Activated naive CD4-positive, alpha-beta T cell treated with anti-CD3 and anti-CD28 coated beads for 36 hours (primary cell): ENCODE data around the gene STK32C. TPM values are rescaled to one million over a fixed set of nuclear protein-coding genes. Genes with fewer than 3 reads are reported as not detected.

Experiments
- CTCF ChIA-PET: fragments of 350-600 bp; sonication (Branson Sonifier 250); formaldehyde crosslinking; loops from one replicate; lab custom pipeline; 2021; ENCODE audit warnings: antibody characterized with exemption; lab: Charles Lee
- DNase-seq: peaks from one replicate; pipeline ENCODE4 v3.0.0-alpha.2; 2020
- H3K27ac Mint-ChIP-seq: one replicate; pipeline ENCODE4 v1.8.0; 2021; ENCODE audit warnings: mild to moderate bottlenecking, mixed read lengths
- H3K27me3 Mint-ChIP-seq: one replicate; pipeline ENCODE4 v1.8.0; 2021; ENCODE audit warnings: low read depth, mixed read lengths
- H3K36me3 Mint-ChIP-seq: one replicate; pipeline ENCODE4 v1.8.0; 2021; ENCODE audit warnings: low read depth, mixed read lengths
- H3K4me1 Mint-ChIP-seq: one replicate; pipeline ENCODE4 v1.8.0; 2021; ENCODE audit warnings: low read depth, mixed read lengths
- H3K4me3 Mint-ChIP-seq: one replicate; pipeline ENCODE4 v1.8.0; 2021; ENCODE audit warnings: mild to moderate bottlenecking, moderate library complexity, mixed read lengths
- H3K9me3 Mint-ChIP-seq: one replicate; pipeline ENCODE4 v1.8.0; 2021; ENCODE audit warnings: mixed read lengths
- intact Hi-C: fragments of 100-400 bp; cut with micrococcal nuclease; formaldehyde crosslinking; loops from one replicate; pipeline ENCODE4 v1.15.1; 2023
- total RNA-seq, 2 experiments: library from RNA; stranded (reverse); gene quantifications; one replicate each; pipeline ENCODE4 v1.2.3, GENCODE V29; 2021

Gene STK32C
- total RNA-seq, 2 experiments from 2014 or later = 16.5 to 16.6 TPM

DNA sequence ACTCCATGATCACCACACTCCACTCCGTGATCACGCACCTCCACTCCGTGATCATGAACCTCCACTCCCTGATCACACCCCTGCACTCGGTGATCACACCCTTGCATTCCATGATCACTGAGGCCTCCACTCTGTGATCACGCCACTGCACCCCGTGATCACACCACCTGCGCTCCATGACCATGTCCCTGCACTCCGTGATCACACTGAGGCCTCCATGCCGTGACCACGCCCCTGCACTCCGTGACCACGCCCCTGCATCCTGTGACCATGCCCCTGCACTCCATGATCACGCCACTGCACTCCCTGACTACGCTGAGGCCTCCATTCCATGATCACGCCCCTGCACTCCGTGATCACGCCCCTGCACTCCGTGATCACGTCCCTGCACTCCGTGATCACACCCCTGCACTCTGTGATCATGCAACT is 27.1 kb downstream of the STK32C start:
- H3K36me3 Mint-ChIP-seq = no peaks in the 10 kb centered on the region
- CTCF ChIA-PET = no interaction called here
- no peak overlapping the region for H3K27ac Mint-ChIP-seq
- no peak for DNase-seq
- peaks cover 2% of the 10 kb centered on the region for H3K4me1 Mint-ChIP-seq
- H3K27me3 Mint-ChIP-seq = no peaks in the 10 kb centered on the region
- no peak overlapping the region for H3K4me3 Mint-ChIP-seq
- intact Hi-C loops = no loop called here
- no peaks in the 10 kb centered on the region for H3K9me3 Mint-ChIP-seq

DNA sequence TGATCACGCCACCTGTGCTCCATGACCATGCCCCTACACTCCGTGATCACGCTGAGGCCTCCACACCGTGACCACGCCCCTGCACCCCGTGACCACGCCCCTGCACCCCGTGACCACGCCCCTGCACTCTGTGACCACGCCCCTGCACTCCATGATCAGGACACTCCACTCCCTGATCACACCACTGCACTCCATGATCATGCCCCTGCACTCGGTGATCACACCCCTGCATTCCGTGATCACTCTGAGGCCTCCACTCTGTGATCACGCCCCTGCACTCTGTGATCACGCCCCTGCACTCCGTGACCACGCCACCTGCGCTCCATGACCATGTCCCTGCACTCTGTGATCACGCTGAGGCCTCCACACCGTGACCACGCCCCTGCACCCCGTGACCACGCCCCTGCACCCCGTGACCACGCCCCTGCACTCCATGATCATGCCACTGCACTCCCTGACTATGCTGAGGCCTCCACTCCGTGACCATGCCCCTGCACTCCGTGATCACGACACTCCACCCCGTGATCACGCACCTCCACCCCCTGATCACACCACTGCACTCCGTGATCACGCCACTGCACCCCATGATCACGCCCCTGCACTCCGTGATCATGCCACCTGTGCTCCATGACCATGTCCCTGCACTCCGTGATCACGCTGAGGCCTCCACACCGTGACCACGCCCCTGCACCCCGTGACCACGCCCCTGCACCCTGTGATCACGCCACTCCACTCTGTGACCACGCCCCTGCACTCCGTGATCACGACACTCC is 27.7 kb downstream of the STK32C start:
- Mint-ChIP-seq H3K36me3 (no peaks in the 10 kb centered on the region), H3K27me3 (no peaks in the 10 kb centered on the region), H3K9me3 (no peaks in the 10 kb centered on the region), H3K4me1 (peaks cover 2% of the 10 kb centered on the region), H3K4me3 (no peak overlapping the region), H3K27ac (no peak overlapping the region)
- CTCF ChIA-PET = no interaction called here
- DNase-seq = no peak
- intact Hi-C loops = no loop called here

DNA sequence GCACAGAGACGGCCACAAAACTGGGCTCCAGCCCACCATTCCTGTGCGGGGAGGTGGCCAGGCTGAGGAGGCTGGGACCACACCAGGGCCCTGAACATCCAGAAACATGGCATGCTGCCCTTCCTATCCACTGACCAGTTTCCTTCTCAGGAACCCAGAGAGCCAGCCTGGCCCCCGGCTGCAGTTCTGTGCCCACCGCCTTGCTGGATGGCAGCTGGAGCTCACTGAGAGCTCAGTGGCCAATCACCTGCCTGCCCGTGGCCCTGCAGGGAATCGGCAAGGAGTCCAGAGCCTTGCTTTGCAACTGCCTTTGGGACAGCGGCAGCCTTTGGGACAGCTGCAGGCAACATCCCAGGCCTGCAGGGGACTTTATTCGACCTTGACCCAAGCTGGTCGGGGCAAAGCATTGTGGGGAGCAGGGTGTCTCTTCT is 30.4 kb downstream of the STK32C start:
- Mint-ChIP-seq H3K4me3 (no peak overlapping the region), H3K4me1 (peaks cover 2% of the 10 kb centered on the region), H3K9me3 (no peaks in the 10 kb centered on the region), H3K27ac (no peak overlapping the region), H3K27me3 (no peaks in the 10 kb centered on the region), H3K36me3 (no peaks in the 10 kb centered on the region)
- CTCF ChIA-PET = no interaction called here
- no peak for DNase-seq
- intact Hi-C loops = no loop called here

DNA sequence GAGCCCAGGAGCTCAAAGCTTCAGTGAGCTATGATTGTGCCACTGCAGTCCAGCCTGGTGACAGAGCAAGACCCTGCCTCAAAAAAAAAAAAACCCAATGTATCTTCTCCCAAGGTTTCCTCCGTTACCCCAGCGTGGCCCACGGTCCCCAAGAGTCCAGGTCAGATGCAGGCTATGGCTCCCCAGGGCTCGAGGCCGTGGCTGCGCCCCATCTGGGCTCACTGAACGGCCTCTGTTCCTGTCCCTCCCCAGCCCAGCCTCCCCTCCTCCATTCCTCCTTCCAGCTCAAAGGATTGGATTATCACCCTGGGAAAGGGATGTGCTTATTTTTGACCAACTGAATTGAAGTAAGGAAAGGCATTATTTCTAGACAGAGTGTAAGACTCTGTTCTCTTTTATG is 31.0 kb downstream of the STK32C start:
- Mint-ChIP-seq H3K4me1 (peaks cover 2% of the 10 kb centered on the region), H3K36me3 (no peaks in the 10 kb centered on the region), H3K9me3 (no peaks in the 10 kb centered on the region), H3K27me3 (no peaks in the 10 kb centered on the region), H3K27ac (no peak overlapping the region), H3K4me3 (no peak overlapping the region)
- DNase-seq = no peak
- intact Hi-C loops = no loop called here
- CTCF ChIA-PET = interaction anchor here (0.7 kb wide), 1 partner anchor 75 kb away, joined by 3 read pairs; no protein-coding TSS in a partner anchor

DNA sequence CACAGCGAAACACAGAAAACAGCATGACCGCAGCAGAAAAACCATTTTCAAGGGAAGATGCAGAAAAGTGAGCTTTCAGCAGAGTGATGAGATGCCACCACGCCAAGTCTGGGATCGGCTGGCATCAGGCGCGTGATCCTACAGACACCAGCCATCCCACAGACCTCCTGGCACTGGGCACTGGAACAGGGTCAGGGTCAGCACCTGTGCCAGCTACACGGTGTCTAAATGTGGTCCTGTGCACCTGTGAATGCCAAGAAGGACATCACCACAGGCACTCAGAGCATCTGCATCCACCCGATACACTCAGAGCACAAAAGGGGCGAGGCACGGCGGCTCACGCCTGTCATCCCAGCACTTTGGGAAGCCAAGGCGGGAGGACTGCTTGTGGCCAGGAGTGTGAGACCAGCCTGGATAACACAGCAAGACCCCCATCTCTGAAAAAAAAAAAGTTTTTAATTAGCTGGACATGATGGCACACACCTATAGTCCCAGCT is 31.5 kb downstream of the STK32C start:
- no peak for DNase-seq
- H3K4me3 Mint-ChIP-seq = no peak overlapping the region
- peaks cover 2% of the 10 kb centered on the region for H3K4me1 Mint-ChIP-seq
- no peaks in the 10 kb centered on the region for H3K9me3 Mint-ChIP-seq
- CTCF ChIA-PET = interaction anchor here (0.7 kb wide), 1 partner anchor 75 kb away, joined by 3 read pairs; no protein-coding TSS in a partner anchor
- intact Hi-C loops = no loop called here
- no peaks in the 10 kb centered on the region for H3K27me3 Mint-ChIP-seq
- H3K36me3 Mint-ChIP-seq = no peaks in the 10 kb centered on the region
- no peak overlapping the region for H3K27ac Mint-ChIP-seq

DNA sequence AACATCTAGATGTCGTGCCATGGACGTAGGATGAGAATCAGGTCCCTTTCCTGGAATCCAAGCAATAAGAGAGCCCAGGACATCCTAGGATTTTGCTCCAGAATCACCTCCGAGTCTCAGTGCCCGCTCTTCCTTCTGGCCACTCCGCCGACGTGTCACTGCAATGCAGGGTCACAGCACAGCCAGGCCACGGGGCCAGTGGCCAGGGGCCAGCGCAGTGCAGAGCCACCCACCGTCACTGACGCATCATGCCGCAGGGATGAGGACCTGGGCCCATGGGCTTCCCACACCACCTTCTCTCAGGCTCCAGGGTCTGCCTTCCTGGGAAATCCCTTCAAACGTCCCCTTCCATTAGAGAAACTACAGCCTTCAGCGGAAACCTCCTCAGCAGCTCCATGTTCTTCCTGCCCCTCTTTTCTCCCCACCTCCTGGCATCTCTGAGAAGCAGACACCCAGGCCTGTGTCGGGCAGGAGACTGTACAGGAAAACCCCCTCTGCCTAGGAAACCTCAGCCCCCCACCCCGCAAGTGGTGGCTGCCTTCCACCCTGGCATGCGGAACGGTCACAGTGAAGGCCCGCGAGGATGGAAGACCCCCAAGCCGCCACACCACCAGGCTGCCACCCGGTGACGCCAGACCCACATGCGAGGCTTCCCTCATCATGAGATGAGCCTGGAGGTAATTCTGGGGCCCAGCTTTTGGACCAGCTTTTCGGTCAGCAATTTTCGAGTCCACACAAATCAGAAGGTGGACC is 32.1 kb downstream of the STK32C start:
- H3K4me1 Mint-ChIP-seq = peaks cover 2% of the 10 kb centered on the region

DNA sequence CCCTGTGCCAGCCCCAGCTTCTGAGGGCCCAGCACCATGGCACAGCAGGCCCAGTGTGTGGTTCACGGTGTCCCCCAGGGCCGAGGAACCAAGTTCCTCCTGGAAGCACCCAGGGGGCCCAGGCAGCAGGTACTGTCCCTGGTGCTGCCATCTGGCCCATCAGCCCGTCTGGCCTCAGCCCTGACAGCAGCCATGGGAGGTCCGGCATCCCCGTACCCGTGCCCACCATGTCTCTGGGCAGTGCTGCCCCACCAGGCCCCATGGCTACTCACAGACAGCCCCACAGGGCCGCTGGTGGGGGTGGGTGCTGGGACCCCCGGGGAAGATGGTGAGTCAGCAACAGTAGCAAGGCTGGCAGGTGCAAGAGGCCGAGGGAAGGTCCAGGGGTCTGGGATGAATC is 32.8 kb downstream of the STK32C start:
- peaks cover 2% of the 10 kb centered on the region for H3K4me1 Mint-ChIP-seq
- H3K27me3 Mint-ChIP-seq = no peaks in the 10 kb centered on the region
- no peaks in the 10 kb centered on the region for H3K36me3 Mint-ChIP-seq
- CTCF ChIA-PET = no interaction called here
- no peak overlapping the region for H3K4me3 Mint-ChIP-seq
- no peak for DNase-seq
- H3K27ac Mint-ChIP-seq = no peak overlapping the region
- intact Hi-C loops = no loop called here
- H3K9me3 Mint-ChIP-seq = no peaks in the 10 kb centered on the region

More for the DNA sequence above, 32.1 kb downstream of the STK32C start:
- Mint-ChIP-seq H3K36me3 (no peaks in the 10 kb centered on the region), H3K9me3 (no peaks in the 10 kb centered on the region), H3K27ac (no peak overlapping the region), H3K27me3 (no peaks in the 10 kb centered on the region), H3K4me3 (no peak overlapping the region)
- CTCF ChIA-PET = no interaction called here
- DNase-seq = no peak
- intact Hi-C loops = no loop called here

DNA sequence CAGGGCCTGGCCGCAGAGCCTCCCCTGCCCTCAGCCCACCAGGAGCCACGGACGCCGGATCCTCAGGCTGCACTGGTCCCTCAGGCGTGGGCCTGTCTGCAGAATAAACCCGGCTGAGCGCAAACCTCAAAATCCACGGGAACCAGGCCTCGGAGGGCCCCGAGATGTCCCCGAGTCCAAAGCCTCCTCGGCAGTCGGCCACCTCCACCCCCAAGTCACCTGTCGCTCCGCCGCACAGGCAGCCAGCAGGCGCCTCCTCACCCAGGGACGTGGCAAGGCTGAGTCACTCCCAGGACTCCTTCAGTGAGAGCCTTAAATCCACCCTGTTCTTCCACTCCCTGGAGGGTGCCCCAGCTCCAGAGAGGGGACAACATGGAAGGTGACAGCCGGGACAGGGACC is 33.2 kb downstream of the STK32C start:
- intact Hi-C loops = no loop called here
- Mint-ChIP-seq H3K4me1 (peaks cover under 1% of the 10 kb centered on the region), H3K4me3 (no peak overlapping the region), H3K27ac (no peak overlapping the region), H3K27me3 (no peaks in the 10 kb centered on the region), H3K9me3 (no peaks in the 10 kb centered on the region), H3K36me3 (no peaks in the 10 kb centered on the region)
- CTCF ChIA-PET = no interaction called here
- DNase-seq = no peak

DNA sequence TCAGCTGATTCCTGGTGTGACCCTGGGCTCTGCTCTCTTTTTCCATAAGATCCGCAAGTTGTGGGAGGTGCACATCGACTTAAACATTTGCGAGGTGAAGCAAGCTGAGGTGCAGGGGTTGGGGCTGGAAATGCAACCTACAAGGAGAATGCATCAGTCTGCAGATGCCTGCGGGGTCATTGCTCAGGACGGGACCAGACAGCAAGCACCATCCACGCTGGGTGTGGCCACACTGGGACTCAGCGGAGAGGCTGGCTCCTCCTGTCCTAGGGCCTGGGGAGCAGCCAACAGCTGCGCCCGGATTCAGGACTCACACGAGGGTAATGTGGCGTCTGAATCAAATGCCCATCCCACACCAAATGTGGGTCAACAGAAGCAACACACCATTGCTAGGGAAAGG is 33.8 kb downstream of the STK32C start:
- DNase-seq = no peak
- Mint-ChIP-seq H3K27ac (no peak overlapping the region), H3K4me1 (no peaks in the 10 kb centered on the region), H3K36me3 (no peaks in the 10 kb centered on the region), H3K9me3 (no peaks in the 10 kb centered on the region), H3K4me3 (no peak overlapping the region), H3K27me3 (no peaks in the 10 kb centered on the region)
- intact Hi-C loops = no loop called here
- CTCF ChIA-PET = no interaction called here

DNA sequence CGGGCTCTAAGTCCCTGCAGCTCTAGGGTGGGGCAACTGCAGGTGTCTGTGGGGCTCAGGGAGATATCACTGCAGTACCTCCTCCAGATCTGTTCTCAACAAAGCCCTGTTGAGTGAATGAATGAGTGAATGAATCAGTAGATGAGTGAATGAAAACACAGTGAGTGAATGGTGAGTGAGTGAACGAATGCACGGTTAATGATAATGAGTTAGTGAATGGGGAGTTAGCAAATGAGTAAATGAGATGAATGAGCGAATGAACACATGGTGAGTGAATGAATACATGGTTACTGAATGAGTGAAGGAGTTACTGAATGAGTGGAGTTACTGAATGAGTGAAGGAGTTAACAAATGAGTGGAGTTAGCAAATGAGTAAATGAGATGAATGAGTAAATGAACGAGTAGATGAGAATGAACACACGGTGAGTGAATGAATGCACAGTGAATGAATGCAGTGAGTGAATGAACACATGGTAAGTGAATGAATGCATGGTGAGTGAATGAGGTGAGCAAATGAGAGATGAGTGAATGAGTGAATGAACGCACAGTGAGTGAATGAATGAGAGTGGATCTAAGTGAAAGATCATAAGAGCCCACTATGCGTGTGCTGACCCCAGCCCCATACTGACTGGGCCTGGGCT is 34.3 kb downstream of the STK32C start:
- Mint-ChIP-seq H3K9me3 (no peaks in the 10 kb centered on the region), H3K27ac (no peak overlapping the region), H3K4me3 (no peak overlapping the region), H3K4me1 (no peaks in the 10 kb centered on the region), H3K36me3 (no peaks in the 10 kb centered on the region), H3K27me3 (no peaks in the 10 kb centered on the region)
- CTCF ChIA-PET = no interaction called here
- intact Hi-C loops = no loop called here
- DNase-seq = no peak

DNA sequence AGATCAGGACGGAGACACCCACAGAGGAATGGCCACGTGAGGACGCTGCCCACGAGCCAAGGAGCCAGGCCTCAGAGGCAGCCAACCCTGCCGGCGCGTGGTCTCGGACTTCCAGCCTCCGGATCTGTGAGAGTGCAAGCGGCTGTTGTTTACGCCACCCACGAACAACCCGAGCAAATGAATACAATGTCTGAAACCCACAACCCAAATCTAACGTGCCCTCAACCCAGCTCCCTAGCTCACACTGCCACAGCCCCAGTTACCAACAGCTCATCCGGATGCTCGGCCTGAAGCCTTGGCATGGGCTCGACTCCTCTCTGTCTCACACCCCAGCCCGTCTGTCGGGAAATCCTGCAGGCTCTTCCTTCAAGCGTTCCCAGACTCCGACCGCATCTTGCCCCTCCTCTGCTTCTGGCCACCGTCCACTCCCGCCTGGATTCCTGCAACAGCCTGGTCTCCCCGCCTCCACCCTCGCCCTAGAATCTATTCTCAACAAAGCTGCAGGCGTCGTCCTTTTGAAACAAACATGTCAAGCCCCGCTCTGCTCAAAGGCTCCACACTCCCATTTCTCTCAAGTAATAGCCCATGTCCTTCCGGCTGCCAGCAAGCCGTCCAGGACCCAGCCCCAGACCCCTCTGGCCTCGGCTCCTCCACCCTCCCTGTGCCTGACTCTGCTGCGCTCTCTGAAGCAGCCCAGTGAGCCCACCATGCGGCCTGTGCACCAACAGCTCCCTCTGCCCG is 35.3 kb downstream of the STK32C start:
- Mint-ChIP-seq H3K27me3 (no peaks in the 10 kb centered on the region), H3K4me1 (no peaks in the 10 kb centered on the region), H3K36me3 (no peaks in the 10 kb centered on the region), H3K27ac (no peak overlapping the region), H3K4me3 (no peak overlapping the region), H3K9me3 (peaks cover 2% of the 10 kb centered on the region)
- DNase-seq = no peak
- intact Hi-C loops = no loop called here
- CTCF ChIA-PET = no interaction called here
